Osteoblast (primary cell): ENCODE results near the gene CARHSP1. TPM values are rescaled to one million over a fixed set of nuclear protein-coding genes. Genes with fewer than 3 reads are reported as not detected.
A peak's percentile ranks its signal among the peaks of the same experiment; 100 is the strongest.
"Not testable (repeated sequence)": the region's sequence is repeated elsewhere in the genome, so short reads cannot be mapped to it uniquely, and the experiment has no call there.

ENCODE experiments used
- DNase-seq: peaks from one replicate; pipeline ENCODE4 v3.0.0; 2011; ENCODE audit warnings: low spot score, mixed read lengths; ENCODE audit not compliant: insufficient read length; ENCODE audit errors: missing footprints
- H2AFZ ChIP-seq: 2 replicates; pipeline ENCODE4 v1.6.0; 2011; ENCODE audit warnings: mild to moderate bottlenecking, low read length
- H3K27ac ChIP-seq: 2 replicates; pipeline ENCODE4 v1.5.1; 2011; ENCODE audit warnings: mild to moderate bottlenecking, low read depth, low read length, moderate library complexity
- H3K27me3 ChIP-seq: 2 replicates; pipeline ENCODE4 v1.6.0; 2012; ENCODE audit warnings: mild to moderate bottlenecking, control low read depth, inconsistent platforms, low read length, moderate library complexity; ENCODE audit not compliant: insufficient read depth
- H3K36me3 ChIP-seq: 2 replicates; pipeline ENCODE4 v1.5.1; 2011; ENCODE audit warnings: mild to moderate bottlenecking, low read length, control low read depth, moderate library complexity; ENCODE audit not compliant: insufficient read depth
- H3K4me1 ChIP-seq: 2 replicates; pipeline ENCODE4 v1.5.1; 2011; ENCODE audit warnings: mild to moderate bottlenecking, low read length, control low read depth, moderate library complexity; ENCODE audit not compliant: insufficient read depth
- H3K4me2 ChIP-seq: 2 replicates; pipeline ENCODE4 v1.6.0; 2011; ENCODE audit warnings: mild to moderate bottlenecking, low read length; ENCODE audit not compliant: insufficient read depth
- H3K4me3 ChIP-seq: fragments of 200-600 bp; sonication (generic); 3 replicates; pipeline ENCODE4 v1.5.1; 2012; ENCODE audit warnings: mild to moderate bottlenecking, low read length, inconsistent platforms; ENCODE audit not compliant: insufficient read depth
- H3K79me2 ChIP-seq: 2 replicates; pipeline ENCODE4 v1.6.0; 2012; ENCODE audit warnings: mild to moderate bottlenecking, low read length, control low read depth, inconsistent platforms; ENCODE audit not compliant: insufficient read depth
- H3K9me3 ChIP-seq: 2 replicates; pipeline ENCODE4 v1.5.1; 2011; ENCODE audit warnings: low read depth, low read length, control low read depth
- H4K20me1 ChIP-seq: 2 replicates; pipeline ENCODE4 v1.6.0; 2012; ENCODE audit warnings: mild to moderate bottlenecking, low read length, control low read depth; ENCODE audit not compliant: insufficient read depth
- CTCF ChIP-seq: IDR thresholded peaks from 2 replicates; pipeline ENCODE4 v1.5.1; 2011; ENCODE audit warnings: mild to moderate bottlenecking, low read depth, low read length, moderate library complexity; ENCODE audit errors: extremely low read depth
- total RNA-seq: library from RNA; depleted of rRNA; stranded (reverse); fragments of >200 nt; gene quantifications from 2 replicates; pipeline ENCODE4 v1.2.3, GENCODE V29; 2012

Gene CARHSP1
- total RNA-seq, 1 donor: 92.6 TPM

GRCh38 chr16:8874388-8874787, 5.6 kb upstream of the CARHSP1 start:
- Histone ChIP-seq H3K4me1 (peaks cover 19% of the 10 kb centered on the region), H3K4me3 (no peak overlapping the region), H3K27ac (no peak overlapping the region), H4K20me1 (no peaks in the 10 kb centered on the region), H3K4me2 (no peak overlapping the region), H3K9me3 (no peaks in the 10 kb centered on the region), H3K36me3 (no peaks in the 10 kb centered on the region), H3K27me3 (no peaks in the 10 kb centered on the region), H3K79me2 (no peaks in the 10 kb centered on the region), H2AFZ (no peak overlapping the region)
- TF ChIP-seq CTCF: no peak
- DNase-seq: peak; percentile 77

- not testable (repeated sequence) for H3K4me2 ChIP-seq, H2AFZ ChIP-seq, H3K27ac ChIP-seq, H3K9me3 ChIP-seq, H3K4me3 ChIP-seq, H3K79me2 ChIP-seq, H3K27me3 ChIP-seq, H4K20me1 ChIP-seq, H3K36me3 ChIP-seq, DNase-seq
- peaks cover 19% of the 10 kb centered on the region for H3K4me1 ChIP-seq
These were observed 5.0 kb upstream of the CARHSP1 start for GRCh38 chr16:8873866-8874195.

- Histone ChIP-seq H3K9me3 (no peaks in the 10 kb centered on the region), H3K79me2 (no peaks in the 10 kb centered on the region), H4K20me1 (no peaks in the 10 kb centered on the region), H3K4me3 (no peak overlapping the region), H3K4me2 (no peak overlapping the region), H3K36me3 (no peaks in the 10 kb centered on the region), H2AFZ (no peak overlapping the region), H3K27ac (no peak overlapping the region), H3K4me1 (peaks cover 13% of the 10 kb centered on the region), H3K27me3 (no peaks in the 10 kb centered on the region)
- no peak for DNase-seq
- TF ChIP-seq CTCF: peak; percentile 31
These were observed 4.4 kb upstream of the CARHSP1 start for GRCh38 chr16:8872967-8873865.

GRCh38 chr16:8872071-8872470, 3.3 kb upstream of the CARHSP1 start:
- no peak for TF ChIP-seq CTCF
- no peak for DNase-seq
- H2AFZ ChIP-seq: no peak overlapping the region
- peaks cover 10% of the 10 kb centered on the region for H3K79me2 ChIP-seq
- H3K4me1 ChIP-seq: peaks cover 16% of the 10 kb centered on the region
- H3K4me3 ChIP-seq: no peak overlapping the region
- H3K9me3 ChIP-seq: no peaks in the 10 kb centered on the region
- no peaks in the 10 kb centered on the region for H3K36me3 ChIP-seq
- H3K4me2 ChIP-seq: no peak overlapping the region
- peaks cover 2% of the 10 kb centered on the region for H4K20me1 ChIP-seq
- no peak overlapping the region for H3K27ac ChIP-seq
- H3K27me3 ChIP-seq: no peaks in the 10 kb centered on the region

- Histone ChIP-seq H3K79me2 (peaks cover 31% of the 10 kb centered on the region), H3K4me1 (peaks cover 20% of the 10 kb centered on the region), H4K20me1 (peaks cover 16% of the 10 kb centered on the region)
- not testable (repeated sequence) for H3K9me3 ChIP-seq, H3K4me3 ChIP-seq, H2AFZ ChIP-seq, H3K36me3 ChIP-seq, H3K4me2 ChIP-seq, H3K27me3 ChIP-seq, H3K27ac ChIP-seq, DNase-seq
These were observed 1.1 kb upstream of the CARHSP1 start for GRCh38 chr16:8869988-8870241.
